Calu3 (cell line): ENCODE data around the gene MYO9A. TPM values are rescaled to one million over a fixed set of nuclear protein-coding genes. Genes with fewer than 3 reads are reported as not detected.

Experiments
- BruUV-seq: library from RNA; stranded (reverse); fragments of 400-500 nt; replicated peaks from 2 replicates; lab custom pipeline; 2021; lab: Mats Ljungman, UMichigan
- CTCF ChIA-PET: fragments of 300-600 bp; sonication (Branson Sonifier 250); formaldehyde crosslinking; loops from one replicate; lab custom pipeline; 2022; ENCODE audit warnings: antibody characterized with exemption; lab: Charles Lee
- DNase-seq: peaks from one replicate; pipeline ENCODE4 v3.0.0; 2022
- H3K27ac Mint-ChIP-seq: one replicate; pipeline ENCODE4 v1.8.0; 2022; ENCODE audit warnings: mixed read lengths; ENCODE audit not compliant: unreplicated experiment
- H3K27me3 Mint-ChIP-seq: one replicate; pipeline ENCODE4 v1.8.0; 2022; ENCODE audit warnings: mixed read lengths; ENCODE audit not compliant: unreplicated experiment
- H3K36me3 Mint-ChIP-seq: one replicate; pipeline ENCODE4 v1.8.0; 2022; ENCODE audit warnings: mild to moderate bottlenecking, moderate library complexity, mixed read lengths; ENCODE audit not compliant: insufficient read depth, unreplicated experiment
- H3K4me1 Mint-ChIP-seq: one replicate; pipeline ENCODE4 v1.8.0; 2022; ENCODE audit warnings: mild to moderate bottlenecking, low read depth, mixed read lengths; ENCODE audit not compliant: unreplicated experiment
- H3K4me3 Mint-ChIP-seq: one replicate; pipeline ENCODE4 v1.8.0; 2022; ENCODE audit warnings: mild to moderate bottlenecking, low read depth, moderate library complexity, mixed read lengths; ENCODE audit not compliant: unreplicated experiment
- H3K9me3 Mint-ChIP-seq: one replicate; pipeline ENCODE4 v1.8.0; 2022; ENCODE audit warnings: low read depth, mixed read lengths; ENCODE audit not compliant: unreplicated experiment
- CTCF ChIP-seq: fragments of 200-600 bp; IDR thresholded peaks from one replicate; pipeline ENCODE4 v1.8.0; 2022; ENCODE audit warnings: antibody characterized with exemption; ENCODE audit not compliant: unreplicated experiment
- intact Hi-C: fragments of 100-400 bp; cut with micrococcal nuclease; formaldehyde crosslinking; loops from one replicate; pipeline ENCODE4 v1.10.0; 2022; ENCODE audit not compliant: unreplicated experiment
- total RNA-seq: library from RNA; stranded (reverse); gene quantifications from 2 replicates; pipeline ENCODE4 v1.2.3, GENCODE V29; 2022

MYO9A gene
- total RNA-seq, 1 experiment from 2014 or later, result 32.8 TPM

- Mint-ChIP-seq H3K36me3 (no peaks in the 10 kb centered on the region), H3K9me3 (no peaks in the 10 kb centered on the region), H3K4me1 (no peaks in the 10 kb centered on the region), H3K4me3 (no peak overlapping the region), H3K27me3 (no peaks in the 10 kb centered on the region), H3K27ac (no peak overlapping the region)
- CTCF ChIA-PET, result no interaction called here
- TF ChIP-seq CTCF, result no peak
- DNase-seq, result no peak
- intact Hi-C loops, result no loop called here
- BruUV-seq, result no TSS peak
Observed at GRCh38 chr15:71841563-71841962, 276.4 kb downstream of the MYO9A start.

- intact Hi-C loops, result no loop called here
- H3K36me3 Mint-ChIP-seq, result no peaks in the 10 kb centered on the region
Observed at GRCh38 chr15:71830981-71831380, 287.0 kb downstream of the MYO9A start.

DNA sequence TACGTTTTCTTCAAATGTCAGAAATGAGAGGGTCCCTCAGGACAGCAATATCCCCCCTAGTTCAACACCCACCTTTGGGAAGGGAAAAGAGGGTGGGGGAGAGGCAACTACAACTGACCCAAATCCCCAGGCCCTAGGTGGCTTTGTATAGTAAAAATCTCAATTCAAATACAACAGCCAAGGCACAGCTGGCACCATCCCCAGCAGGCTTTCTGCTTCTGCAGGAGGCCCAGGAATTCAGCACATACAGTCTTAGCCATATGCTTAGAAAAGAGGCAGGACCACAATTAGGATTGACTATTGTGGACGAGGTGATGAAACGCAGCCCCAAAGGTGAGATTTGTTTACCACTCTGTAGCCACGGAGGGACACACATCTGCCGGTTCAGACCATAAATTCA, 291.8 kb downstream of the MYO9A start:
- Mint-ChIP-seq H3K27me3 (no peaks in the 10 kb centered on the region), H3K9me3 (peaks cover 6% of the 10 kb centered on the region), H3K4me1 (no peaks in the 10 kb centered on the region), H3K4me3 (no peak overlapping the region), H3K27ac (no peak overlapping the region), H3K36me3 (no peaks in the 10 kb centered on the region)
- CTCF ChIA-PET, result no interaction called here
- no TSS peak for BruUV-seq
- DNase-seq, result no peak
- no peak for TF ChIP-seq CTCF
- intact Hi-C loops, result no loop called here

More at GRCh38 chr15:71830981-71831380, 287.0 kb downstream of the MYO9A start:
- no peaks in the 10 kb centered on the region for H3K27me3 Mint-ChIP-seq
- TF ChIP-seq CTCF, result no peak
- no peak overlapping the region for H3K27ac Mint-ChIP-seq
- no peaks in the 10 kb centered on the region for H3K4me1 Mint-ChIP-seq
- BruUV-seq, result no TSS peak
- CTCF ChIA-PET, result interaction anchor here (0.6 kb wide), 1 partner anchor 325 kb away, joined by 5 read pairs; no protein-coding TSS in a partner anchor
- H3K4me3 Mint-ChIP-seq, result no peak overlapping the region
- no peak for DNase-seq
- no peaks in the 10 kb centered on the region for H3K9me3 Mint-ChIP-seq

- BruUV-seq, result no TSS peak
- Mint-ChIP-seq H3K36me3 (no peaks in the 10 kb centered on the region), H3K27me3 (no peaks in the 10 kb centered on the region), H3K4me1 (no peaks in the 10 kb centered on the region), H3K9me3 (peaks cover 7% of the 10 kb centered on the region), H3K4me3 (no peak overlapping the region), H3K27ac (no peak overlapping the region)
- CTCF ChIA-PET, result no interaction called here
- DNase-seq, result no peak
- no peak for TF ChIP-seq CTCF
- intact Hi-C loops, result no loop called here
Observed at GRCh38 chr15:71825021-71825730, 292.8 kb downstream of the MYO9A start.
